ENCODE measurements around the gene GGA2.
"Not testable (repeated sequence)": the region's sequence is repeated elsewhere in the genome, so short reads cannot be mapped to it uniquely, and the experiment has no call there.

GGA2 gene

GRCh38 chr16:23465179-23465578, 45.1 kb downstream of the GGA2 start:
- DNase-seq = no peak

DNA sequence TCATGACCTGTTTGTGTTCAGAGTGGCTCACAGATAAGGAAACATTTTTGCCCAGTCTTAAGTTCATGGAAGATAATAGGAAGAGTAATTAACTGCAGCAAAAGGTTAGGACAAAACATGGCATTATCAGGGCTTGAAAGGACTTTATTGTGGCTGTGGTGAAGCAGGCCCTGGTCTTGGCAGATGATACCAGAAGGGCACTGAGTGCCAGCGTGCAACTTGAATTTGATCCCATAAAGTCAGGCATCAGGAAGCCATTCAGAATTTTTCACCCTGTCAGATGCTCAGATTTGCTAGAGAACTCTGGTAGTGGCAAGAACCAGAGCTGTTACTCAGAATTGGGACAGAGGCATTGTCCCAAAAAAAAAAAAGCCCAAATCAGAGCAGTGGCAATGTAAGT, 46.1 kb downstream of the GGA2 start:
- DNase-seq = no peak

GRCh38 chr16:23462994-23463393, 47.3 kb downstream of the GGA2 start:
- not testable (repeated sequence) for DNase-seq

DNA sequence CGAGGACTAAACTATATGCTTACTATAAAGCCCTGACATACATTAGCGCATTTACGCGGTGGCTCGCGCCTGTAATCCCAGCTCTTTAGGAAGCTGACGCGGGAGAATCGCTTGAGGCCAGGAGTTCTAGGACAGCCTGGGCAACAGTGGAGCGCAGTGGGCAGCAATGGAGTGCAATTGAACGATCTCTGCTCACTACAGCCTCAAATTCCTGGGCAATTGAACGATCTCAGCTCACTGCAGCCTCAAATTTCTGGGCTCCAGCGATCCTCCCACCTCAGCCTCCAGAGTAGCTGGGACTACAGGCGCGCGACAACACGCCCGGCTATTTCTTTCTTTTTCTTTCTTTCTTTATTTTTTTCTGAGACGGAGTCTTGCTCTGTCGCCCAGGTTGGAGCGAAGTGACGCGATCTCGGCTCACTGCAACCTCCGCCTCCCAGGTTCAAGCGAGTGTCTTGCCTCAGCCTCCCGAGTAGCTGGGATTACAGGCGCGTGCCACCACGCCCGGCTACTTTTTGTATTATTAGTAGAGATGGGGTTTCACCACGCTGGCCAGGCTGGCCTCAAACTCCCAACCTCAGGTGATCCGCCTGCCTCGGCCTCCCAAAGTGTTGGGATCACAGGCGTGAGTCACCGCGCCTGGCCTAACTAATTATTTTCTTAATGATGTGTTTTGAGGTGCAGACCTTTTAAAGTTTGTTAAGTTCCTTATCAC, 56.8 kb downstream of the GGA2 start:
- DNase-seq = no peak

DNA sequence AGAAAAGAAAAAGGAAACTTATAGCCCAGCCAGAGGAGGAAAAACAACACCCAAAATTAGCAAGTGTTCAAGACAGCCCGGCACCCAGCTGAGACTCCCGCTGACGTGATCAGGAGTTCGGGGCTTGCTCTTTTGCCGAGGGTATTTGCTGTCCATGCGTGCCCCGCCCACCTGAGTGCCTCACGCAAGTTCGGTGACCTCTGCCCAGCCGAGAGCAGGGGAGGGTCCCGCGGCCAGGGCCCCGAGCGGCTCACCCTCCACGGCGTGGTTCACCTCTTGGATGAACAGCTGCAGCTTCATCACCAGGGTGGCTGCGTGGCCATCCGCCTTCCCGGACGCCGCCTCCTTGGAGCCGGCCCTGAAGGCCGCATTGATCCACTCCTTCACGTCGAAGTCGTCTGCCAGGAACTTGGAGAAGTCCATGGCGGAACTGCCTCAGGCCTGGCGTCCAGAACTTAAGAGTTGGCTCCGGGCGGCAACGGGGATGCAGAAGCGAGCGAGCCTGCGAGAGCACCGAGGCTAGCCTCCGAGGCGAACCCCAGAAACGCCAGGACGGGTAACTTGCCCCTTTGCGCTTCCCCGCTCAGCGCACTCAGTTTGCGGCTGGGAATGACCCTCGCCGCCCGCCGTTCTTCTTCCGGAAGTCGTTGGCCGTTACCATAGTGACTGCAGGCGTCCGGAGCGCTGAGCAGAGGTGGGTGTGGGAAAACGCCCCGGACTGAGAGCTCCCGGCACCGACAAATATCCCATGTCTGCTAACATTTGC, 57.5 kb downstream of the GGA2 start, which contains the start of gene COG7:
COG7 (minus strand) TSS at position 618 of the 766 bp plus-strand sequence; CDS start at position 423, 195 bp downstream.
- peak; percentile 82 to 83 for DNase-seq

- DNase-seq = no peak
Measured at GRCh38 chr16:23452221-23452571, 58.1 kb downstream of the GGA2 start.

DNA sequence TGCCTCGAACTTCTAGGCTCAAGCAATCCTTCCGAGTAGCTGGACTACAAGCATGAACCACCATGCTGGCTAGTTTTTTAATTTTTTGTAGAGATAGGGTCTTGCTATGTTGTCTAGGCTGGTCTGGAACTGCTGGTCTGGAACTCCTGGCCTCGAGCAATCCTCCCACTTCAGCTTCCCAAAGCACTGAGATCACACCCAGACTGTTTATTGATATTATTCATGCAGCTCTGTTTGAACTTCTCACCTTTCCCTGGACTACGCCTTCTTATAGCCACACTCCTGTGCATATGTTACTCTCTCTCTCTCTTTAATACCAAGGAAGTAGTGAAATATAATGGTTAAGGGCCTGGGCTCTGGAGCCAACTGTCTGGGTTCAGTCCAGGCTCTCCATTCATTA, 61.9 kb downstream of the GGA2 start:
- no peak for DNase-seq

- not testable (repeated sequence) for DNase-seq
Measured at GRCh38 chr16:23437542-23437941, 72.8 kb downstream of the GGA2 start.

DNA sequence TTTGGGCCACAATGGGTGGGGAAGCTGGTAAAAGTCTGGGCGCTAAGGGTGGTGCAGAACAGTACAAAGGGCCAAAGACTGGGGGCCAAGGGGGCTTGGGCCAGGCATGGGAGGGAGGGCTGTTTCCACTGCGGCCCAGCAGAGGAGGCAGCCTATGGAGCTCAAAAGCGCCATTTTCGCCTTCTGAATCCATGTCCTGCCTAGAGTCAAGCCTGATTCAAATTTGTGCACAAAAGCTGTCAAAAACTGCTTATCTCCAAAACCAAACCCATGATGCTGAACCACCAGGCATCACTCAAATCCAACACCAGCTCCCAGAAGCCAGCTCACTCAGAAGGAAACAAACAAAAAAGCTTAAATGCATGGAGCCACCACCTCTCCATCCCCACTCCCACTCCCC, 73.3 kb downstream of the GGA2 start:
- DNase-seq = no peak

GRCh38 chr16:23435500-23435899, 74.8 kb downstream of the GGA2 start:
- peak; percentile 61 to 65 for DNase-seq

- DNase-seq = peak; percentile 4 to 8
Measured at GRCh38 chr16:23434380-23434779, 75.9 kb downstream of the GGA2 start.

DNA sequence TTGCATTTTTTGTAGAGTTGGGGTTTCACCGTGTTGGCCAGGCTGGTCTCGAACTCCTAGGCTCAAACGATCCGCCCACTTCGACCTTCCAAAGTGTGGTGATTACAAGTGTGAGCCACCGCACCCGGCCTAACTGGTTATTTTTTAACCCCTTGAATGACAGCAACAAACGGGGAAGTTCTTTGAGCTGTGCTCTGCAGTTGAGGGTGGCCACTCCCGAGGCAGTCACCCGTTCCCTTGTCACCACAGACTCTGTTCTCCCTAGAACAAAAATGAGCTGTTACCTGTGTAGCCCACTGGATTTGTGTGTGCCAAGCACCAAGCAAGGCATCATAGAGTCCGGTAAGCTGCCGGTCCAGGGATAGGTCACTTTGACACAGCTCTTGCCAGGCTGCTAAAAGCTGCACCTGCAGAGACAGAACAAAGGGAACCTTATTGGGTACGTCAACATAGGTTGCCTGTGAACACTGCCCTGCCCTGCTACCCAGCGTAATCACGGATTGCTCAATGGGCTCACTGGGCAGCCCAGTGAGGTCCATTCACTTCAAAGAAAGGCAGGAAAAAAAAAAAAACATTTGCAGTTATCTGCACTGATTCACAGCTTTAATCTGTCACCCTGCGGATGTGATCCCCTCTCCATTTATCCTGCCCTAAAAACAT, 76.9 kb downstream of the GGA2 start:
- no peak for DNase-seq

DNA sequence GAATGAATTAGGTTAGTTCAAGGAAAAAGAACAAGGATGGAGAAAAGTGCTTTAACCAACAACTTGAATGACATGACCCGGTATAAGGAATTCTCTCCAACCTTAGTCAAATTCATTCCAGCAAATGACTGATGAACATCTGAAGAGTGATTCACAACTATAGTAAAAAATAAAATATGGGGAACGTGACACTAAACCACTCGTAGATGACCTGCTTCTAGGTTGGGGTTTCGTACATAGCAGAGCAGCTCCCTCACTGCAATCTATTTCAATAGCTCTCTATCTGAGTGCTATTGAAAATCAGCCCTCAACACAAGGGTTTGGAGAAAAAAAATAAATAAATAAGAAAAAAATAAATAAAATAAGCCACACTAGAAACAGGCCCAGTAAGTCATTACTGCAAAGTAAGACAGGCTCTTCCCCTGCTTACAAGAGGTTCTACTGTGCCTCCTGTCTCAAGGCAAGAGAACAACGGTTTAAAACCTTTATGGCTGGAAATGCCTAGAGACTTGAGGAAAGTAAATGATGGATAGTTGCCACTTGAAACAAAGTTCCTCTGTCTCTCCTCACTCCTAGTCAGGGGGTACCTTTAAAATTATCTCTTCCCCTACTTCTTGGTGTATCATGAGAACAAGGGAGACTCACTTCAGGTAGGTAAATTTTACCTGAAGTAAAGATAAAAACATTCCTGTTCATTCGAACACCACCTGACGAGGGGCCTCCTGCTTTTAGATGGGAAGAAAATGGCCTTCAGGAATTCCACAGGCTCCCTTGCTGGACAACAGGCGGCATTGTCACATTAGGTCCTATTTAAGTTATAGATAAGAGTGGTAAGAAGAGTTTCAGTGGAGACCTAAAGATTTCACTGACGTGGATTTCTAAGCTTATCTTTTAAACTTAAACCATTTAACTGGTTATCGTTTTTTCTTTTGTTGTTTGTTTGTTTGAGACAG, 77.8 kb downstream of the GGA2 start:
- no peak for DNase-seq

- no peak for DNase-seq
Measured at GRCh38 chr16:23428351-23428750, 81.9 kb downstream of the GGA2 start.

GRCh38 chr16:23424292-23424958, 85.9 kb downstream of the GGA2 start:
- DNase-seq = no peak

GRCh38 chr16:23423496-23424049, 86.7 kb downstream of the GGA2 start:
- DNase-seq = no peak

DNA sequence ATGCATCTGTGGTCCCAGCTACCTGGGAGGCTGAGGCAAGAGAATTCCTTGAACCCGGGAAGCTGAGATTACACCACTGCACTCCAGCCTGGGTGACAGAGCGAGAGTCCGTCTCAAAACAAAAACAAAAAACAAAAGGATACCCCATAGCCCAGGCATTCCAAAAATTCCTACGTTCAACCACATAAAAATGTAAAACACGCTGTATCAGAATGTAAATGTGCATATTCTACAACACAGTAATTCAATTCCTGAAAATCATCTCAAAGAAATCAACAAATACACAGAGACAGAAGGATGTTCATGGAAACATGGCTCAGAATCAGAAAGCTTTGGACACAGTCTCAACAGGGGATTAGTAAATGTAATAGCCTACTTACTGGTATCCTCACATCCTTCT, 90.3 kb downstream of the GGA2 start:
- no peak for DNase-seq

DNA sequence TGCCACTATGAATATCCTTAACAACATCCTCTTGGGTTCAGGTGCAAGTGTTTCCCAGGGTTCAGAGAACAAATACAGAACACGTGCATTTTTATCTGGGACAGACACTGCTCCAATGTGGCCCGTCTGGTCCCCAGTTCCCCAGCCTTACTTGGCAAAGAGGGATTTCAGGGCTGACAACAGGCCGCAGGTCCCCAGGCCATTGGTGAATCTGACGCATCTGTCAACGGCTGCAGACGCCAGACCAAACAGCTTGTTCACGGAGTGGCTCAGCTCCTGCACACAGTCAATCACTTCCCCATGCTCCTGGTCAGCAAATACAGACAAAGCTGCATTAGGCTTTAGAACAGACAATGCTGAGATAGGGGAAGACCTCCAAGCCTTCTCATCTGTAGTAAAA, 93.5 kb downstream of the GGA2 start:
- DNase-seq = no peak

DNA sequence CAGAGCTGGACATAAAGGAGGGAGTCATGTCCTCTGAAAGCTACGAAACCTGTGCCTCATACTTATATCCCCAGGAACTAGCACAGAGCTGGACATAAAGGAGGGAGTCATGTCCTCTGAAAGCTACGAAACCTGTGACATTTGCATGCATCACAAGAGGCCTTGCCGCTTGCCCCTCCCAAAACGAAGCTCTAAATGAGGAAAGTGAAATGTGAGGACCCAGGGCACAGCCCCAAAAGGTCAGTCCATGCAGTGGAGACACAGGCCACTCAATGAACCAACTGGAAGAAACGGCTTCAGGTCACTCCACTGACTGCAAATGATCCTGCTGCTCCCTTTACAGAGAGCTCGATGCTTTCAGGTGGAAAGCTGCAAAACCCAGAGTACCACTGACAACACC, 95.6 kb downstream of the GGA2 start:
- DNase-seq = no peak
